ENCODE data around the gene ZNF341. TPM values are rescaled to one million over a fixed set of nuclear protein-coding genes. Genes with fewer than 3 reads are reported as not detected.

The ZNF341 gene
- total and polyA plus RNA-seq, 2 donors (not counting 1 experiment from before 2014, with no cell fraction given): 9.1 to 10.9 TPM

DNA sequence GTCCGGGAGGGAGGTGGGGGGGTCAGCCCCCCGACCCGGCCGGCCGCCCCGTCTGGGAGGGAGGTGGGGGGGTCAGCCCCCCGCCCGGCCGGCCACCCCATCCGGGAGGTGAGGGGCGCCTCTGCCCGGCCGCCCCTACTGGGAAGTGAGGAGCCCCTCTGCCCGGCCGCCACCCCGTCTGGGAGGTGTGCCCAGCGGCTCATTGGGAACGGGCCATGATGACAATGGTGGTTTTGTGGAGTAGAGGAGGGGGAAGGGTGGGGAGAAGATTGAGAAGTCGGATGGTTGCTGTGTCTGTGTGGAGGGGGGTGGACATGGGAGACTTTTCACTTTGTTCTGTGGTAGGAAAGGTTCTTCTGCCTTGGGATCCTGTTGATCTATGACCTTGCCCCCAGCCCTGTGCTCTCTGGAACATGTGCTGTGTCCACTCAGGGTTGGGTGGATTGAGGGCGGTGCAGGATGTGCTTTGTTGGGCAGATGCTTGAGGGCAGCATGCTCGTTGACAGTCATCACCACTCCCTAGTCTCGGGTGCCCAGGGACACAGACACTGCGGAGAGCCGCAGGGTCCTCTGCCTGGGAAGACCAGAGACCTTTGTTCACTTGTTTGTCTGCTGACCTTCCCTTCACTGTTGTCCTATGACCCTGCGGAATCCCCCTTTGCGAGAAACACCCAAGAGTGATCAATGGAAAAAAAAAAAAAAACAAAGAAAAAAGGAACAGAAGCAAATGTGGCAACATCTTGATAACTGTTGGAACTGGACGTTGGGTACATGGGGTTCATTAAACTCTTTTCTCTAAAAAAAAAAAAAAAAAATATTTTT, 30.0 kb upstream of the ZNF341 start:
- H3K79me2 ChIP-seq (ENCODE audit: control insufficient read depth, insufficient read depth, low read length): no peaks in the 10 kb centered on the region
- no peak overlapping the region for H3K4me3 ChIP-seq (ENCODE audit: control extremely low read depth in 1 of 5, extremely low read depth in 1 of 5, insufficient read depth in 1 of 5, low read depth in 2 of 5, low read length in 4 of 5)
- no peaks in the 10 kb centered on the region for H3K4me1 Mint-ChIP-seq
- peaks cover 0 to 6% of the 10 kb centered on the region in 2 experiments for H3K36me3 ChIP-seq (replicated peaks in 1 of 2; ENCODE audit: control extremely low read depth in 1 of 2, control insufficient read depth in 1 of 2, extremely low read depth in 1 of 2, insufficient read depth in 2 of 2, low read length in 1 of 2)
- no peaks in the 10 kb centered on the region for H3K4me1 ChIP-seq (ENCODE audit: control insufficient read depth in 2 of 2, insufficient read depth in 2 of 2, low read length in 2 of 2)
- H3K9me3 ChIP-seq (ENCODE audit: control extremely low read depth in 1 of 3, control insufficient read depth in 2 of 3, insufficient read depth in 1 of 3, low read length in 2 of 3): peaks cover 0 to 19% (median 0%) of the 10 kb centered on the region in 3 donors
- intact Hi-C loops (cut with micrococcal nuclease): no loop called here
- H3K4me3 Mint-ChIP-seq: no peak overlapping the region
- H3K27ac ChIP-seq (ENCODE audit: low read length in 2 of 2): no peak overlapping the region
- CTCF ChIA-PET: no interaction called here
- H3K27ac Mint-ChIP-seq: no peak overlapping the region
- H3K9ac ChIP-seq (ENCODE audit: low read length): no peak overlapping the region
- H3K27me3 Mint-ChIP-seq: no peaks in the 10 kb centered on the region
- DNase-seq: no peak
- 97% methylated on average over 10 of the region's 27 CpGs for WGBS (ENCODE audit: insufficient coverage)
- no peaks in the 10 kb centered on the region for H3K9me3 Mint-ChIP-seq (ENCODE audit: insufficient read depth)
- ATAC-seq (ENCODE audit: low read depth): no peak
- POLR2A ChIA-PET: no interaction called here
- TF ChIP-seq CTCF (IDR thresholded peaks at IDR 0.05) (no peak), EZH2 (IDR thresholded peaks at IDR 0.05; ENCODE audit: borderline replicate concordance, insufficient read depth, low read depth, low read length, poor library complexity, severe bottlenecking) (no peak)
- H3K27me3 ChIP-seq (replicated peaks in 1 of 4; ENCODE audit: control extremely low read depth in 1 of 4, control insufficient read depth in 3 of 4, insufficient read depth in 4 of 4, low read length in 3 of 4): no peaks in the 10 kb centered on the region
- H4K20me1 ChIP-seq (ENCODE audit: control insufficient read depth, insufficient read depth, low read length, poor library complexity, severe bottlenecking): no peaks in the 10 kb centered on the region
- no peak overlapping the region for H2AFZ ChIP-seq (ENCODE audit: insufficient read depth, low read depth, low read length, poor library complexity, severe bottlenecking)
- H3K4me2 ChIP-seq (replicated peaks; ENCODE audit: low read depth, low read length, poor library complexity, severe bottlenecking): no peak overlapping the region

DNA sequence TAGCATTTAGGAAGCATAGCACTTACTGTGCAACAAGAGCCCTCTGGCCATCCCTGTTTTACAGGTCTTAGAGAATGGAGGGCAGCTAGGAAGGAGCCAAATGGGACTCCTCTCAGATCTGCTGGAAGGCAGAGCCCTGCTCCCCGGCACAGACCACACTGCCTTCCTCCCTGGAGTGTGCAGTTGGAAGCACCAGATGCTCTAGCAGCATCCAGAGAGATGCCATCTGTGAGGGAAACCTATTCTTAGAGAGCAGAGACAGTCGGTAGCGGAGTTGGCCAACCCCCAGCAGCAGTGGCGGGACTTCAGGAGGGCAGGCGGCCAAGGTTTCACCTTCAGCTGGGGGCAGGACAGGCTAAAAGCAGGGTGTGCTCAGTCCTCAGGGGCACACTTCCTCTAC, 28.9 kb upstream of the ZNF341 start:
- H3K9me3 Mint-ChIP-seq (ENCODE audit: insufficient read depth): no peaks in the 10 kb centered on the region
- Histone ChIP-seq H3K9me3 (ENCODE audit: control extremely low read depth in 1 of 3, control insufficient read depth in 2 of 3, insufficient read depth in 1 of 3, low read length in 2 of 3) (peaks cover 0 to 19% (median 0%) of the 10 kb centered on the region in 3 donors), H3K27me3 (replicated peaks in 1 of 4; ENCODE audit: control extremely low read depth in 1 of 4, control insufficient read depth in 3 of 4, insufficient read depth in 4 of 4, low read length in 3 of 4) (no peaks in the 10 kb centered on the region), H3K4me1 (ENCODE audit: control insufficient read depth in 2 of 2, insufficient read depth in 2 of 2, low read length in 2 of 2) (no peaks in the 10 kb centered on the region), H3K79me2 (ENCODE audit: control insufficient read depth, insufficient read depth, low read length) (no peaks in the 10 kb centered on the region), H3K4me3 (ENCODE audit: control extremely low read depth in 1 of 5, extremely low read depth in 1 of 5, insufficient read depth in 1 of 5, low read depth in 2 of 5, low read length in 4 of 5) (no peak overlapping the region), H3K27ac (ENCODE audit: low read length in 2 of 2) (no peak overlapping the region), H3K36me3 (replicated peaks in 1 of 2; ENCODE audit: control extremely low read depth in 1 of 2, control insufficient read depth in 1 of 2, extremely low read depth in 1 of 2, insufficient read depth in 2 of 2, low read length in 1 of 2) (peaks cover 0 to 15% of the 10 kb centered on the region in 2 experiments), H2AFZ (ENCODE audit: insufficient read depth, low read depth, low read length, poor library complexity, severe bottlenecking) (no peak overlapping the region), H3K9ac (ENCODE audit: low read length) (no peak overlapping the region), H3K4me2 (replicated peaks; ENCODE audit: low read depth, low read length, poor library complexity, severe bottlenecking) (no peak overlapping the region), H4K20me1 (ENCODE audit: control insufficient read depth, insufficient read depth, low read length, poor library complexity, severe bottlenecking) (no peaks in the 10 kb centered on the region)
- WGBS (ENCODE audit: insufficient coverage): 53% methylated on average over 5 of the region's 5 CpGs
- no peak overlapping the region for H3K27ac Mint-ChIP-seq
- ChIA-PET CTCF (no interaction called here), POLR2A (no interaction called here)
- intact Hi-C loops (cut with micrococcal nuclease): no loop called here
- TF ChIP-seq CTCF (IDR thresholded peaks at IDR 0.05): no peak
- no peak for TF ChIP-seq EZH2 (IDR thresholded peaks at IDR 0.05; ENCODE audit: borderline replicate concordance, insufficient read depth, low read depth, low read length, poor library complexity, severe bottlenecking)
- DNase-seq: no peak
- H3K4me3 Mint-ChIP-seq: no peak overlapping the region
- H3K27me3 Mint-ChIP-seq: no peaks in the 10 kb centered on the region
- no peak for ATAC-seq (ENCODE audit: low read depth)
- no peaks in the 10 kb centered on the region for H3K4me1 Mint-ChIP-seq
